NCI-H345 (cell line): ENCODE measurements around the gene NOP9.

ENCODE experiments used
- DNase-seq: peaks from one replicate; lab custom pipeline; 2025; lab: John Stamatoyannopoulos, UW

The NOP9 gene

DNA sequence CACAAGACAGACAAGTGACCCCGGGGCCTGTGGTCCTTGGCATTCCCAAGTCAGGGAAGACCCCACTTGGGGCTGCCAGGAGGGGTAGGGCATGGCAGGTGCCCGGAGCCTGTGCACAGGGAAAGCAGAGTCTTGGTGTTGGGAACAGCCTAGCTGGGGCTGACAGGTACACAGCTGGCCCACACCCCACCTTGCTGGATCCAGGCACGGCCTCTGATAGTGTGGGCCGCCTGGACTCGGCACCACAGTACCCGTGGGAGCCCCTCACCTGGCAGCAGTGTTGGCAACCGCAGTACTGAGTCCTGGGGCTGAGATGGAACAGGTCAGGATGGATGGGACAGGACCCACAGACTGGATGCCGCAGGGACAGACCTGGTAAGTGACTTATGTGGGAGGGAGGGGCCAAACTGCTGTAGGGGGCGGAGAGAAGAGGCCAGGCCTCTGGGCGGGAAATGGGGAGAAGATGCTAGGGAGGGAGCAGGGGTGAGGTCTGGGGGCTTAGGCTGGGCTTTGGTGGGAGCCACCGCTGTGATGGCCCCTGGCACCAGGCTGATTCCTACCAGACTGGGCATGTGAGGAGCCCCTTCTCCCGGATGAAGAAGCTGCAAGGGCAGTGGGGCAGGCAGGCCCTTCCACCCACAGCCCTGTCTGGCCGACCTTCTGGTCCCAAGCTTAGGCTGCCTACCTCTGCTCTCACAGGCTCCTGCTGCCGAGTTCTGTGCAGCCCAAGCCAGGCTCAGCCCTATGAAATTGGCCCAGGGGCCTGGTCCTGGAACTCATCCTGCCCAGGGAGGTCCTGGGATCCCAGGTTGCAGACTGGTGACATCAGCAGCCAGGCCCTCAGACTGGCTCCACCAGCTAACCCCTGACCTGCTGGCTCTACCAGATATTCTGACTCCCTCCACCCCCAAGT is 36.6 kb upstream of the NOP9 start, which contains the start of gene TGM1:
TGM1 (minus strand) TSS at position 357 of the 913 bp plus-strand sequence. CDS start 825 bp downstream, outside the sequence.
- no peak for DNase-seq

DNA sequence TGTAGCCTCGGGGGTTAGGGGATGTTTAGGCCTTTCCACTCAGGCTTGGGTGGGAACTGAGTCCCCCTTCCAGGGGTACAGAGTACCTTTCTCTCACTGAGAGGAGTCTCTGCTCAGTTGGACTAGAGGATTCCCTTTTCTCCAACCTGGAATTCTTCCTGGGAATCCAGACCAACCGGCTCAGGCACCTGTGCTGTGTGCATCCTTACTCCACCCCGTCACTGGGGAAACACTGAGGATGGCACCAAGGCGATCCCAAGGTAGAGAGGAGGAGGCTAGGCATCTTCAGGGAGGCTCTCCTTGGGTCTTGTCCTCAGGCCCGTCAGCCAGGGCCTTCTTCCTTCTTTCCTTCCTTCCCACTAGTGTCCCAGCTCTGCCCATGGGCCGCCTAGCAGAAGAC is 35.8 kb upstream of the NOP9 start:
- no peak for DNase-seq

- no peak for DNase-seq
Observed at GRCh38 chr14:24264298-24264697, 35.4 kb upstream of the NOP9 start.

DNA sequence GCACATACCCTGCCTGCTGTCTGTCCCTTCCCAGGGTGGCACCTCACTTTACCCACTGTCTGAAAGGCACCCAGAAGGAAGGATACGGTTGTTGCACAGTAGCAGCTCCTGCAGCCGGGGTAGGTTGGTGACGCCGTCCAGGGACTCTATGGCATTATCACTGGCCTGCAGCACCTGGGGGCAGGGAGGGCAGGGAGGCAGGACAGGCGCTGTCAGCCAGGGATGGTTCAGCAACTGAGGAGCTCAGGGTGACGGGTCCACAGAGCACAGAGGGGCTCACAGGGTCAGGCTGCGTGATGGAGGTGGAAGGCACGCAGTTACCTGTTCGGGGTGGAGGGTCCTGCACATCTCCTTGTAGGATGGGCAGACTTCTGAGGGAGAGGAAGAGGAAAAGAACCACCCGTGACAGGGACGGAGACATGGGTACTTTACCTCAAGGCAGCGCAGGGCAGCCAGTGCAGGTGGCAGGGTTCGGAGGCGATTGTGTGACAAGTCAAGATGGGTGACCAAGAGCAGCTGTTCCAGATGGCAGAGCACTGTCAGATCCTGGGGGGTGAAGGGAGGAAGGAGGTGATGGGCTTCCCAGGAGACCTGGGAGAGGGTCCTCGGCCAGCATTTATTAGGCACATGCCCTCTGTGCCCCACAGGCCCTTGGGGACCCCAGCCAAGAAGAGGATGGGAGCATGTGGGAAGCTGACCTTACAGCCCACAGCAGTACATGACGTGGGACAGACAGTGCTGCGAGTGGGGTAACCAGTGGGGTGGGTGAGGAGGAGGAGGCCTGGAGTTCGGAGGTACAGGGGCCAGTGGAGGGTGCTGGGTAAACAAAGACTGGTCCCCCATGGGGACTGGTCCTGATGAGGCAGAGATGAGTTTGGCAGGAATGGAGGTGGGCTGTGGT is 33.1 kb upstream of the NOP9 start:
- no peak for DNase-seq

- DNase-seq: no peak
Observed at GRCh38 chr14:24267516-24267915, 32.1 kb upstream of the NOP9 start.

- no peak for DNase-seq
Observed at GRCh38 chr14:24268225-24268624, 31.4 kb upstream of the NOP9 start.

DNA sequence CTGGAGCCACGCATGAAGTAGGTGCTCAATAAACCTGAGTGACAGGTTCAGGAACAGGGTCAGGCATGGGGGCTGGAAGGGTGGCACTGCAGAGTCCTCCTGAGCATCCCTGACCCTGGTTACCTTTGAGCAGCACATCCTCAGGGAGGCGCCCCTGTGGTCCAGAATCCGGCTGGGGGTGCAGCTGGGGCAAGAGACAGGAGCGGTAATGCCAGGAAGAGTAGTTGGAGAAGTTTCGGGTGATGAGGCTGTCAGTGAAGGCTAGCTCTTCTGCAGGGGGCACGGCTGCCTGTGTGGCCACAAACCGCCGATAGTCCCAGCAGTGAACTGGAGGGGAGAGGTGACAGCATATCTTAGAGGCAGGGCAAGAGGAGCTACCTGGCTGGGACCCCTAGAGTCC is 30.3 kb upstream of the NOP9 start:
- no peak for DNase-seq

DNA sequence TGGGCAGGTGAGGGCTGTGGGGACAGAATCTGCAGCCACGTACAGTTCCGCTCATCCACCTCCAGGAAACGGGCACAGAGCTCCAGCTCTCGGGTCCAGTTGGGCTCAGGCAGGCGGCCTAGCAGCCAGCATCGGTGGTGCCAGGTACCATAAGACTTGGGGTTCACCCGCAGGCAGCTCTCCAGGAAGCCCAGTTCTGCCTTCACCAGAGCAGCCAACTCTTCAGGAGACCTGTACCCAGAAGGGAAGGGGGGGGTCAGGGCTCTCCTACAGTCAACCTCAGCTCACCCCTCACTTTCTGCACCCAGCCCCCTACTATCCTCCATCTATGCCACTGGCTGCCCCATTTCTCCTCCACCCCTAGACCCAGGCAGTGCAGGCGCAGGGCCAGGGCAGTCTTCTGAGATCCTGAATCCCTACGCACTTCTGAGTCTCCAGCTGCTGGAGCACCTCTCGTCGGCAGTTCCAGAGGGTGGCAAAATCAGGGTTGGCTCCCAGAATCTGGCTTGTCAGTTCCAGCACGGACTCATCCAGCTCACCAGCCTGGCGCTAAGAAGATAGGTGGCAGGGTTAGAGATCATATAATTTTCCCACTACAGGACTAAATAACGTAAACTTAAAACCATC is 29.6 kb upstream of the NOP9 start:
- DNase-seq: no peak

DNA sequence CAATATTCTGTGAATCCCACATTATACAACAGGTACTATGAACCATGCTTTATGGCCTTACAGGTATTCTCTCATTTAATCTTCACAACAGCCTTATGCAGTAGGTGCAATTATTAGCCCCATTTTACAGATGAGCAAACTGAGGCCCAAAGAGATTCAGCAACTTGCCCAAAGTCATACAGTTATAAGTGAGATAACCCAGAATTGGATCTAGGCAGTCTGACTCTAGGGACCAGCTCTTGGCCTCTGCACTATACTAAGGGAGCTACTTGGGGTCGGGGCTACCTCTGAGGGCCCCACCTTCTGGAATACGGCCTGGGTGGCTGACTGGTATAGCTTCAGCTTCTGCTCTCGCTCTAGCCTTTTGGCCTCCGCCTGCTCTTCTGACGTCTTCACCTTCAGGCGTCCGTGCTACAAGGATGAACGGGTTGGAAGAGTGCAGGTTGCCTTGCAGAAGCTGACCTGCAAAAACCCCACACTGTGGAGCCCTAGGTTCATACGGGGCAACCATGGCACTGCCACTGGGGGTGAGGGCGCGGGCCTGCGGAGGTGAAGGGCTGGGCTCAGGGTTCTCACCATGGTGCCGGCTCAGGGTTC is 29.0 kb upstream of the NOP9 start:
- DNase-seq: no peak

DNA sequence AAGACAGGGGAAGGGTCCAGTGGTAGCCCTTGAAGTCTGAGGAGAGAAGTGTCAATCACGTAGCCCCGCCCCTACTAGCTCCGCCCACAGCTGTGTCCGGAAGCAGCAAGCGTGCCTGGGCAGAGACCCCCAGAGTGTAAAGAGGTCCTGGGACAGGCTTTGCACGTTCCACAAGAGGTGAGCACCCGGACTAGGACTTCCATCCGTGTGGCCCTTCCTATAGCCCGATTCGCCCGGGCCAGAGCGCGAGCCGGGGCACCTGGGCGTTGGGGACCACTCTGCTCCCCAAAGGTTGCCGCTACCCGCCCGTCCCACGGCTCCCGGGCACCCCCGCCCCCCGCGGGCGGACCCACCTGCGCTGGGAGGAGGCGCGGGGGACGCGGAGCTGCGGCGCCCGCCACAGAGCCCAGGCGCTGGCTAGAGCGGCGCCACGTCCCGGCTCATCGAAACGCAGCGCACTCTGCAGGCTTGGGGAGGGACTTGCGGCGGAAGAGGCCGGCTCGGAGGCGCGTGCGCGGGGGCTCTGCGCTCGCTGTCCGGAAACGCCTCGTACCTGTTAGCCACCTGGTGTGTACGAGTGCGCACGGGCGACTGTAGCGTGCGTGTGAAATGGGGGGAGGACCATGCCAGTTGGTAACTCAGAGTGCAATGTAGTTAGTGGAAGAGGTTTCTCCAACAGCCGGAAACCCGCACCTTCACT is 28.4 kb upstream of the NOP9 start, which contains the start of gene RABGGTA:
RABGGTA (minus strand) TSS at position 464 of the 700 bp plus-strand sequence. CDS start 482 bp downstream, outside the sequence.
- DNase-seq: peak; percentile 97

- DNase-seq: no peak
Observed at GRCh38 chr14:24271834-24272263, 27.8 kb upstream of the NOP9 start.

- no peak for DNase-seq
Observed at GRCh38 chr14:24272467-24272866, 27.2 kb upstream of the NOP9 start.

DNA sequence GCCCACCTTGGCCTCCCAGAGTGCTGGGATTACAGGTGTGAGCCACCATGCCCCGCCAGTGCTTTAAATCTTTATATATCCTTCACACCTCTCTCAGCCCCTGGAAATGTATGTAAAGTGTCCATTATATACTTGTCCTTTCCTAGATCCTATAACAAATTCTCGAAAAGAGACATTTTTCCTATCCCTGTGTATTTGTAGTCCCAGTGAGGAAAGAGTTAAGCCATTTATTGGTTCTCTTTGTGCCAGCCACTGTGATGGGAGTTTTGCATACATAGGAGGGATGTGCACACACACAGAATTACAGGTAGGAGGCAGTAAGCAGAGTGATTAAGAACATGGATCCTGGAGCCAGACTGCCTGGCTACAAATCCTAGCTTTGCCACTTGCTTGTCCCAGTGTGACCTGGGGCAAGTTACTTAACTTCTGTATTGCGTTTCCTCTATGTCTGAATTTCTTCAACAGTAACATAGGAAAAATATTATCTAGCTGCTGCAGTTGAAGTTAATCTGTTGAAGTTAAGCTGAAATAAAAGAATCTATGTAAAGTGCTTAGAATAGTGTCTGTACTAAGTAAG is 26.1 kb upstream of the NOP9 start:
- no peak for DNase-seq

- DNase-seq: no peak
Observed at GRCh38 chr14:24274101-24274543, 25.5 kb upstream of the NOP9 start.

DNA sequence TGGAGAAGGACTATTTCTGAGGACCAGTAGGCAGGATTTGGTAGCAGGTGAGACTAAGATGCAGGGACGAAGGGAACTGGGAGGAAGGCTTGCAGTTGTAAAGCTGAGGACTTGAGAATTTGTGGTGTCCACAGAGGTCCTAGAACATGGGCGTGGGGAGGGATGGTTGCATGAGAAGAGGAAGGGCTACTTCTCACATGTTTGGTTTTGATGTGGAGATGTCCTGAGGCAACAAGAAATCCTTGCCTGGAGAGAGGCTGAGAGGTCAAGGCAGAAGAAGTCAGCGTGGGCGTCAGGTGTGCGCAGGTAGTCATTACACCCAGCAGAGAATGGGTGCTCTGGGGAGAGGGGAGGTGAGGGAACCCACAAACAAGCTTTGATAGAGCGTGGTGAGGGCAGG is 22.6 kb upstream of the NOP9 start:
- DNase-seq: no peak

DNA sequence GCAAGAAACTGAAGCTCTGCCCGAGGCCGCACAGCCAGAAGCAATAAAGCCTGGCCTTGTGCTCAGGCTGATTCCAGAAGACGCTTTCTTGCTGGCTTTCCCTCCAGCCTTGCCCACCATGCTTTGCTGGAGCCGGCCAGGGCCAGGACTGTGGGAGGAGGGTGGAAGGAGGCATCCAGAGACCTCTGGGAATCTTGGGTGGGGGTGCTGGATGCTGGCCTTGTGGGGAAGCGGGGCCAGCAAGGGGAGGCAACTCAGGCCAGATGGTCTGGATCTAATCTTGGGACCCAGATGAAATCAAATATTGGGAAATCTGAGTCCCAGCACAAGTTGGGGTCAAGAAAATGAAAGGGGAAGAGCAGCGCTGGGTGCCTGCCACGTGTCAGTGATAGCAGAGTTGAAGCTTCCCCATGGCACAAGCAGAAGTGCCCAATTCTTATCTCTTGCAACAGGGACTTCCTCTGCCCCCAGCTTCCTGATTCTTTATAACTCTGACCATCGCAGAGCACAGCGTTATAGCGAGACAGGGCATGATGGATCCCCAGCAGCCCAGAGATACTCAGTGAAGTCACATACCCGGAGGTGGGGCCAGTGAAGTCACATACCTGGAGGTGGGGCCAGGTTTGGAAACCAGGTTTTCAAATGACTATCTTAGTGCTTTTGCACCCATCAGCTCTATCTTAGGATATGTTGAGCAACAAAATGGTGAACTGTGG is 21.9 kb upstream of the NOP9 start:
- no peak for DNase-seq

- no peak for DNase-seq
Observed at GRCh38 chr14:24278424-24278823, 21.2 kb upstream of the NOP9 start.

- peak; percentile 5 for DNase-seq
Observed at GRCh38 chr14:24279301-24280186, 20.1 kb upstream of the NOP9 start.
